T1000 (cell line): Measurements from ENCODE around the gene CCDC200.
A peak's percentile ranks its signal among the peaks of the same experiment; 100 is the strongest.
"Not testable (repeated sequence)": the region's sequence is repeated elsewhere in the genome, so short reads cannot be mapped to it uniquely, and the experiment has no call there.

Source experiments
- DNase-seq: peaks from one replicate; lab custom pipeline; 2025; ENCODE audit warnings: mixed read lengths; lab: John Stamatoyannopoulos, UW

Gene CCDC200

DNA sequence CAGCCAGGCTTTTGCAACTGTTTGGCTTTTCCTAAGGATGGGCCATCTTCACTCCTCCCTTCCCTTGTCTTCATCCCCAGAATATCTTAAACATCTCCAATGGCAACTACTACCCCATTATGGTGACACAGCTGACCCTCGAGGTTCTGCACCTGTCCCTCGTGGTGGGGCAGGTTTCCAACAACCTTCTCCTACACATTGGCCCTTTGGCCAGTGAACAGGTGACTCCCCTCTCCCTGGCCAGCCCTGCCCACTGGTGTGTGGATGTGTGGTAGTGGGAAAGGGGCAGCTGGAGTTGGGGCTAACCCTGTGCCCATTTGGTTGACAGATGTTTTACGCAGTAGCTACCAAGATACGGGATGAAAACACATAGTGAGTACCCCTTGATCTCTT lies 12.1 kb downstream of the CCDC200 start:
- DNase-seq = no peak

DNA sequence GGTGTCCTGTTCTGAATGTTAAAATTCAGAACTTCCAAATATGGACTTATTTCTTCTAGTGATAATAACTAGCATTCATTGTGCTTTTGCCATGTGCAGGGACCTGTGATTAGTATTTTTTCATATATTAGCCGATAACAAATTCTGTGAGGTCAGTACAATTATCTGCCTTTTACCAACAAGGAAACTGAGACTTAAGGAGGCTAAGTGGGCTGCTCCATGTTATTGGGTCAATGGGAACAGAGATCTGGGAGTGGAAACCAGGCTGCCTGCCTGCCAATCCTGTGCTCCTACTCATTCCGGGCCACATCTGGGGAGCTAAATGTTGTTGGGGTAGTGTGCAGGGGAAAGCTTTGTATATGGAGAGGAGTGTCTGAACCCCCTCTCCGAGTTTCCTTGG lies 13.1 kb downstream of the CCDC200 start:
- no peak for DNase-seq

DNA sequence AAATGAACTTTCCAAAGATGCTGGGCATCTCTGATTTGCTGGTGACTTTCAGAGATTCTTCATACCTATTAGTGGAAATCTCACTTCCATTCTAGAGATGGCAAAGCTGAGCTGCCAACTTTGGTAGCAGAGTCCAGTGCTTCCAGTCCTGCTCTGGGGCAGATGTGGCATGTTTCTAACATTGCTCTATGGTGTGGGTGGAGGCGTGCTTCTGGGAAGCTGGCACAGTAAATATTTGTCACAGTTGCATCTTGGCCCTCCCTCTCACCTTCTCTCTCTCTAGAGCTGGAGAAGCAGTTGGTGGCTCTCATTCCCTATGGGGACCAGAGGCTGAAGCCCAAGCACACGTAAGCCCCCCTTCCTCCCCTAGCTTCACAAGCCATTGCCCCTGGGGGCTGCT lies 14.9 kb downstream of the CCDC200 start:
- DNase-seq = no peak

- DNase-seq = no peak
Measured at GRCh38 chr17:43212641-43213490, 15.6 kb downstream of the CCDC200 start.

- peak; percentile 80 for DNase-seq
Measured at GRCh38 chr17:43211480-43212402, 16.7 kb downstream of the CCDC200 start, which contains the start of gene TMEM106A. Gene TMEM106A (plus strand): TSS chr17:43211875. CDS start chr17:43213042, 1,167 bp downstream.

DNA sequence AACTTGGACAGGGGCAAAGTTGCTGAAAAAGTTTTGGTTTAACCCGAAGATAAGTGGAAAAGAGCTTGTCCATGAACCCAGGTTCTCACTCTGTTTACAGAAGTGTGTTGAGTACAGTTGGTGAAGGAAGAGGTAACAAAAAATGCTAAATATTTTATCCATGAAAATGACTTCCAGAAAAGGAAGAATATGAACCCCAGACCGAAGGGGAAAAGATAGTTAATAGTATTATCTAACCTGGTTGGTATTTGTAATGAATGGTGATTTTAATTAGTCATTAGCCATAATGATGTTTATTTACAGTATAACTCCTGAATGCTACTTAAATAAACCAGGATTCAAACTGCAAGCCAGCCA lies 17.3 kb downstream of the CCDC200 start:
- no peak for DNase-seq

- no peak for DNase-seq
Measured at GRCh38 chr17:43210576-43210975, 17.8 kb downstream of the CCDC200 start.

GRCh38 chr17:43203013-43203412 lies 25.4 kb downstream of the CCDC200 start:
- not testable (repeated sequence) for DNase-seq

DNA sequence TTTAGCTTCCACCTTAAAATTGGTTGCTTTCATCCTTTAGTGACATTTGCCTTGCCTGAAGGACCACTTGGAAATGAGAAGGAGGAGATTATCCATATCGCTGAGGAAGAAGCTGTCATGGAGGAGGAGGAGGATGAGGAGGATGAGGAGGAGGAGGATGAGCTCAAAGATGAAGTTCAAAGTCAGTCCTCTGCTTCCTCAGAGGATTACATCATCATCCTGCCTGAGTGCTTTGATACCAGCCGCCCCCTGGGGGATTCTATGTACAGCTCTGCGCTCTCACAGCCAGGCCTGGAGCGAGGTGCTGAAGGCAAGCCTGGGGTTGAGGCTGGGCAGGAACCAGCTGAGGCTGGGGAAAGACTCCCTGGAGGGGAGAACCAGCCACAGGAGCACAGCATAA lies 28.3 kb downstream of the CCDC200 start:
- no peak for DNase-seq

GRCh38 chr17:43199633-43200032 lies 28.8 kb downstream of the CCDC200 start:
- no peak for DNase-seq

GRCh38 chr17:43193251-43193650 lies 35.2 kb downstream of the CCDC200 start:
- DNase-seq = no peak

DNA sequence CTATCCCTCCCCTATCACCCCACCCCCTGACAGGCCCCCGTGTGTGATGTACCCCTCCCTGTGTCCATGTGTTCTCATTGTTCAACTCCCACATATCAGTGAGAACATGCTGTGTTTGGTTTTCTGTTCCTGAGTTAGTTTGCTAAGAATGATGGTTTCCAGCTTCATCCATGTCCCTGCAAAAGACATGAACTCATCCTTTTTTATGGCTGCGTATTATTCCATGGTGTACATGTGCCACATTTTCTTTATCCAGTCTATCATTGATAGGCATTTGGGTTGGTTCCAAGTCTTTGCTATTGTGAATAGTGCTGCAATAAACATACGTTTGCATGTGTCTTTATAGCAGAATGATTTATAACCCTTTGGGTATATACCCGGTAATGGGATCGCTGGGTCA lies 41.8 kb downstream of the CCDC200 start:
- not testable (repeated sequence) for DNase-seq

GRCh38 chr17:43183921-43184320 lies 44.5 kb downstream of the CCDC200 start:
- no peak for DNase-seq

GRCh38 chr17:43176119-43176570 lies 52.3 kb downstream of the CCDC200 start:
- DNase-seq = no peak

- DNase-seq = no peak
Measured at GRCh38 chr17:43175213-43176118, 53.0 kb downstream of the CCDC200 start.

GRCh38 chr17:43171586-43172487 lies 56.6 kb downstream of the CCDC200 start:
- peak; percentile 52 for DNase-seq
